Natural killer cell (primary cell): ENCODE measurements around the gene GTF2A1. TPM values are rescaled to one million over a fixed set of nuclear protein-coding genes. Genes with fewer than 3 reads are reported as not detected.

ENCODE experiments used
- ATAC-seq, 3 donors: fragments of 150-1000 bp in 2 of 3; fragments of 200-7000 bp in 1 of 3; cut with Tn5 transposase; 1 replicate in 1 of 3; 2 replicates in 2 of 3; pipeline ENCODE4 v1.10.0; 2021; ENCODE audit warnings: mild to moderate bottlenecking in 2 of 3, moderate library complexity in 2 of 3
- DNase-seq, 2 donors: peaks; one replicate each; pipeline versions ENCODE4 v3.0.0 to v3.0.0-alpha.2; 2013 to 2021; ENCODE audit warnings: mixed read lengths in 1 of 2
- H3K27ac ChIP-seq: one replicate; pipeline ENCODE4 v1.5.1; 2013; ENCODE audit warnings: mild to moderate bottlenecking, low read length
- H3K27me3 ChIP-seq: one replicate; pipeline ENCODE4 v1.6.1; 2013; ENCODE audit warnings: low read length; ENCODE audit not compliant: control insufficient read depth, insufficient read depth
- H3K36me3 ChIP-seq: one replicate; pipeline ENCODE4 v1.6.1; 2013; ENCODE audit warnings: low read length; ENCODE audit not compliant: control insufficient read depth, insufficient read depth
- H3K4me1 ChIP-seq: one replicate; pipeline ENCODE4 v1.6.1; 2013; ENCODE audit warnings: low read length; ENCODE audit not compliant: control insufficient read depth, insufficient read depth
- H3K4me3 ChIP-seq: one replicate; pipeline ENCODE4 v1.5.1; 2013; ENCODE audit warnings: low read length
- H3K9me3 ChIP-seq: one replicate; pipeline ENCODE4 v1.6.1; 2013; ENCODE audit warnings: low read length; ENCODE audit not compliant: control insufficient read depth, insufficient read depth
- H3K27ac Mint-ChIP-seq, 2 donors: one replicate each; pipeline ENCODE4 v1.8.0; 2022; ENCODE audit warnings: mild to moderate bottlenecking in 2 of 2, mixed read lengths in 2 of 2, moderate library complexity in 1 of 2
- H3K27me3 Mint-ChIP-seq, 2 donors: one replicate each; pipeline ENCODE4 v1.8.0; 2022; ENCODE audit warnings: low read depth in 2 of 2, mixed read lengths in 2 of 2
- H3K36me3 Mint-ChIP-seq: one replicate; pipeline ENCODE4 v1.8.0; 2022; ENCODE audit warnings: mixed read lengths
- H3K4me1 Mint-ChIP-seq, 2 donors: one replicate each; pipeline ENCODE4 v1.8.0; 2022; ENCODE audit warnings: mixed read lengths in 2 of 2
- H3K4me3 Mint-ChIP-seq: one replicate; pipeline ENCODE4 v1.8.0; 2022; ENCODE audit warnings: mild to moderate bottlenecking, moderate library complexity, mixed read lengths
- H3K9me3 Mint-ChIP-seq, 2 donors: one replicate each; pipeline ENCODE4 v1.8.0; 2022; ENCODE audit warnings: mixed read lengths in 2 of 2
- WGBS: methylation state at CpG from one replicate; pipeline ENCODE4 v1.1.7; 2013; ENCODE audit warnings: missing lambda C conversion rate; ENCODE audit not compliant: insufficient coverage; 5-methylcytosine and 5-hydroxymethylcytosine counted together
- intact Hi-C: fragments of 100-400 bp; cut with micrococcal nuclease; formaldehyde crosslinking; loops from one replicate; pipeline ENCODE4 v1.14.2; 2022
- total RNA-seq, 4 donors: library from RNA; stranded (reverse); fragments of 120-200 nt in 1 of 4; gene quantifications; one replicate each; pipeline versions ENCODE4 v1.2.3 to v1.2.4, GENCODE V29; 2013 to 2022
- TF ChIP-seq, protein P1 (sequence below): fragments of 200-600 bp; IDR thresholded peaks from one replicate; pipeline ENCODE4 v1.8.0; 2022; ENCODE audit warnings: antibody characterized with exemption

Gene GTF2A1
- total RNA-seq, 3 donors from 2014 or later (not counting 1 experiment from before 2014, with no cell fraction given), result 24.5 to 32.7 (median 28.6) TPM

DNA sequence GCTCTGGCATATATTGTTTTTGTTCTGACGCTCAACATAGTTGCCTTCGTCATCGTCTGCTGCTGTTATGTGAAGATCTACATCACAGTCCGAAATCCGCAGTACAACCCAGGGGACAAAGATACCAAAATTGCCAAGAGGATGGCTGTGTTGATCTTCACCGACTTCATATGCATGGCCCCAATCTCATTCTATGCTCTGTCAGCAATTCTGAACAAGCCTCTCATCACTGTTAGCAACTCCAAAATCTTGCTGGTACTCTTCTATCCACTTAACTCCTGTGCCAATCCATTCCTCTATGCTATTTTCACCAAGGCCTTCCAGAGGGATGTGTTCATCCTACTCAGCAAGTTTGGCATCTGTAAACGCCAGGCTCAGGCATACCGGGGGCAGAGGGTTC, 77.0 kb downstream of the GTF2A1 start:
- DNase-seq (no peak), ATAC-seq (no peak)
- no peak overlapping the region for H3K27ac Mint-ChIP-seq
- Histone ChIP-seq H3K27me3 (no peaks in the 10 kb centered on the region), H3K4me1 (no peaks in the 10 kb centered on the region), H3K9me3 (no peaks in the 10 kb centered on the region), H3K36me3 (no peaks in the 10 kb centered on the region), H3K4me3 (no peak overlapping the region), H3K27ac (no peak overlapping the region)
- H3K4me1 Mint-ChIP-seq, result peaks cover 6 to 11% of the 10 kb centered on the region in 2 donors
- no peaks in the 10 kb centered on the region for H3K27me3 Mint-ChIP-seq
- H3K36me3 Mint-ChIP-seq, result no peaks in the 10 kb centered on the region
- TF ChIP-seq, protein P1, sequence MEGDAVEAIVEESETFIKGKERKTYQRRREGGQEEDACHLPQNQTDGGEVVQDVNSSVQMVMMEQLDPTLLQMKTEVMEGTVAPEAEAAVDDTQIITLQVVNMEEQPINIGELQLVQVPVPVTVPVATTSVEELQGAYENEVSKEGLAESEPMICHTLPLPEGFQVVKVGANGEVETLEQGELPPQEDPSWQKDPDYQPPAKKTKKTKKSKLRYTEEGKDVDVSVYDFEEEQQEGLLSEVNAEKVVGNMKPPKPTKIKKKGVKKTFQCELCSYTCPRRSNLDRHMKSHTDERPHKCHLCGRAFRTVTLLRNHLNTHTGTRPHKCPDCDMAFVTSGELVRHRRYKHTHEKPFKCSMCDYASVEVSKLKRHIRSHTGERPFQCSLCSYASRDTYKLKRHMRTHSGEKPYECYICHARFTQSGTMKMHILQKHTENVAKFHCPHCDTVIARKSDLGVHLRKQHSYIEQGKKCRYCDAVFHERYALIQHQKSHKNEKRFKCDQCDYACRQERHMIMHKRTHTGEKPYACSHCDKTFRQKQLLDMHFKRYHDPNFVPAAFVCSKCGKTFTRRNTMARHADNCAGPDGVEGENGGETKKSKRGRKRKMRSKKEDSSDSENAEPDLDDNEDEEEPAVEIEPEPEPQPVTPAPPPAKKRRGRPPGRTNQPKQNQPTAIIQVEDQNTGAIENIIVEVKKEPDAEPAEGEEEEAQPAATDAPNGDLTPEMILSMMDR, result no peak
- H3K9me3 Mint-ChIP-seq, result no peaks in the 10 kb centered on the region
- no peak overlapping the region for H3K4me3 Mint-ChIP-seq
- 96% methylated on average over 8 of the region's 8 CpGs for WGBS
- intact Hi-C loops, result no loop called here

DNA sequence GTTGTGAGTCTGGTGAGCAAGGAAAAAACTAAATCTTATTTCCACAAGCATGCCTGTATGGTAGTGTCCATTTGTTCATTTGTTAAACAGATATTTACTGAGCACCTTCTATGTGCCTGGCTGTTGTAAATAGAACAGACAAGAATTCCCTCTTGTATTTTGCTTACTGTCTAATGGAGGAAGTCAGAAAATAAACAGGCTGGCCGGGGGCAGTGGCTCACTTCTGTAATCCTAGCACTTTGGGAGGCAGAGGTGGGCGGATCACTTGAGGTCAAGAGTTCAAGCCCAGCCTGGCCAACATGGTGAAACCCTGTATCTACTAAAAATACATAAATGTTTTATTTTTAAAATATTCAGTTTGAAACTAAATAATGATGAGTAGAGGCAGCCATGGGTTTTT, 79.3 kb downstream of the GTF2A1 start:
- WGBS, result 60% methylated on average over 1 of the region's 2 CpGs
- intact Hi-C loops, result no loop called here
- no peak overlapping the region for H3K27ac ChIP-seq
- no peak overlapping the region for H3K27ac Mint-ChIP-seq
- ATAC-seq (no peak), DNase-seq (no peak)
- no peaks in the 10 kb centered on the region for H3K4me1 ChIP-seq
- no peak overlapping the region for H3K4me3 ChIP-seq
- H3K4me3 Mint-ChIP-seq, result no peak overlapping the region
- H3K36me3 Mint-ChIP-seq, result no peaks in the 10 kb centered on the region
- no peaks in the 10 kb centered on the region for H3K27me3 Mint-ChIP-seq
- no peaks in the 10 kb centered on the region for H3K36me3 ChIP-seq
- H3K27me3 ChIP-seq, result no peaks in the 10 kb centered on the region
- no peaks in the 10 kb centered on the region for H3K9me3 Mint-ChIP-seq
- H3K9me3 ChIP-seq, result no peaks in the 10 kb centered on the region
- TF ChIP-seq, protein P1, result no peak
- no peaks in the 10 kb centered on the region for H3K4me1 Mint-ChIP-seq

DNA sequence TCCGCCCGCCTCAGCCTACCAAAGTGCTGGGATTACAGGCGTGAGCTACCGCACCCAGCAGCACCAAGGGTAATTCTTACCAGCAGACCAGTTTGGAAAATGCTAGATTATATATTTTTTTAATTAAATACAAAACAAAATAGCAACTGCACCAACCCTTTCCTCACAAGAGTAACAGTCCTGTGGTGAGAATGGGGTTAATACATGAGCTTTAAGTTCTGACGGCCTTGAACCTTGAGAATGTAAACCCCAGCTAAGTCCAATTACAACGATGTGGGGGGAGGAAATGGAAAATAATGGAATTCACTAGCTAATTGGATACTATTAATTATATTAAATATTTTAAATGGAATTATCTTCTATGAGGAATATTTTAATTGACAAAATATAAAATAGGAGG, 82.3 kb downstream of the GTF2A1 start:
- intact Hi-C loops, result no loop called here
- H3K4me3 ChIP-seq, result no peak overlapping the region
- no peaks in the 10 kb centered on the region for H3K36me3 ChIP-seq
- Mint-ChIP-seq H3K9me3 (no peaks in the 10 kb centered on the region), H3K27ac (no peak overlapping the region), H3K4me1 (no peaks in the 10 kb centered on the region), H3K27me3 (peaks cover 0 to 4% of the 10 kb centered on the region in 2 donors), H3K4me3 (no peak overlapping the region), H3K36me3 (no peaks in the 10 kb centered on the region)
- TF ChIP-seq, protein P1, result no peak
- H3K27me3 ChIP-seq, result no peaks in the 10 kb centered on the region
- WGBS, result 96% methylated on average over 4 of the region's 6 CpGs
- no peaks in the 10 kb centered on the region for H3K9me3 ChIP-seq
- no peak for DNase-seq
- ATAC-seq, result no peak
- H3K4me1 ChIP-seq, result no peaks in the 10 kb centered on the region
- no peak overlapping the region for H3K27ac ChIP-seq

DNA sequence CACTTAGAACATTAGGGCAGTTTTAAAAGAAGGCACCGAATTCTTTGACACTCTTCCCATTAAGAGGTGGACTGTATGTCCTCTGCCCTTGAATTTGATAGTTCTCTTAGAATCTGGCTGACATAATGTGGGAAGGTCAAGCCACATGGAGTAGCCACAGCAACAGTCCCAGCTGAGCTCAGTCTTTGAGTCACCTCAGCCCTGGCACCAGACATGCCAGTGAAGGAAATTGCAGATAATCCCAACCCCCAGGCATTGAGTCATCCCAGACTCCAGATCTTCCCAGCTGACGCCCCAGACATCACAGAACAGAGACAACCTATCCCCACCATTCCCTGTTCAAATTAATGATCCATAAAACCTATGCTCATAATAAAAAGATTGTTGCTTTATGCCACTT, 83.4 kb downstream of the GTF2A1 start:
- Histone ChIP-seq H3K36me3 (no peaks in the 10 kb centered on the region), H3K27ac (no peak overlapping the region), H3K9me3 (no peaks in the 10 kb centered on the region), H3K4me1 (no peaks in the 10 kb centered on the region), H3K4me3 (no peak overlapping the region), H3K27me3 (no peaks in the 10 kb centered on the region)
- intact Hi-C loops, result no loop called here
- H3K27ac Mint-ChIP-seq, result no peak overlapping the region
- 82% methylated on average over 2 of the region's 2 CpGs for WGBS
- H3K36me3 Mint-ChIP-seq, result no peaks in the 10 kb centered on the region
- DNase-seq, result no peak
- no peak overlapping the region for H3K4me3 Mint-ChIP-seq
- H3K9me3 Mint-ChIP-seq, result no peaks in the 10 kb centered on the region
- no peaks in the 10 kb centered on the region for H3K4me1 Mint-ChIP-seq
- no peak for ATAC-seq
- peaks cover 0 to 4% of the 10 kb centered on the region in 2 donors for H3K27me3 Mint-ChIP-seq
- TF ChIP-seq, protein P1, result no peak
